GM19193 (cell line): ENCODE results near the gene PTPN12.

ENCODE experiments used
- POLR2A ChIP-seq: IDR thresholded peaks from 4 replicates; pipeline ENCODE4 v1.6.1; 2011; ENCODE audit not compliant: insufficient read depth, insufficient read length; ENCODE audit errors: extremely low read depth

The PTPN12 gene

GRCh38 chr7:77537136-77537777 lies at the start of gene PTPN12:
PTPN12 (plus strand) TSS chr7:77537295; CDS start chr7:77537547, 252 bp downstream.
- TF ChIP-seq POLR2A: no peak

- TF ChIP-seq POLR2A: no peak
Measured at GRCh38 chr7:77488986-77489385, 48.1 kb upstream of the PTPN12 start.

GRCh38 chr7:77497079-77497478 lies 40.0 kb upstream of the PTPN12 start:
- TF ChIP-seq POLR2A: no peak

- no peak for TF ChIP-seq POLR2A
Measured at GRCh38 chr7:77498659-77499379, 38.3 kb upstream of the PTPN12 start.

- TF ChIP-seq POLR2A: no peak
Measured at GRCh38 chr7:77501192-77501515, 35.9 kb upstream of the PTPN12 start.

- no peak for TF ChIP-seq POLR2A
Measured at GRCh38 chr7:77504951-77505350, 32.1 kb upstream of the PTPN12 start.

GRCh38 chr7:77506899-77507298 lies 30.2 kb upstream of the PTPN12 start:
- TF ChIP-seq POLR2A: no peak

GRCh38 chr7:77516085-77516484 lies 21.0 kb upstream of the PTPN12 start:
- TF ChIP-seq POLR2A: no peak

GRCh38 chr7:77520261-77520660 lies 16.8 kb upstream of the PTPN12 start:
- no peak for TF ChIP-seq POLR2A

- no peak for TF ChIP-seq POLR2A
Measured at GRCh38 chr7:77524731-77525130, 12.4 kb upstream of the PTPN12 start.

- TF ChIP-seq POLR2A: no peak
Measured at GRCh38 chr7:77525231-77525630, 11.9 kb upstream of the PTPN12 start.

- TF ChIP-seq POLR2A: no peak
Measured at GRCh38 chr7:77528368-77528767, 8.7 kb upstream of the PTPN12 start.

- TF ChIP-seq POLR2A: no peak
Measured at GRCh38 chr7:77529279-77529678, 7.8 kb upstream of the PTPN12 start.

- TF ChIP-seq POLR2A: no peak
Measured at GRCh38 chr7:77531038-77531437, 6.1 kb upstream of the PTPN12 start.

GRCh38 chr7:77532247-77532646 lies 4.8 kb upstream of the PTPN12 start:
- no peak for TF ChIP-seq POLR2A

GRCh38 chr7:77536017-77536412 lies 1.1 kb upstream of the PTPN12 start:
- TF ChIP-seq POLR2A: no peak
